GM19467 (cell line): ENCODE data around the gene ARHGAP44.
"Not testable (repeated sequence)": the region's sequence is repeated elsewhere in the genome, so short reads cannot be mapped to it uniquely, and the experiment has no call there.

Experiments used
- ATAC-seq: cut with Tn5 transposase; IDR thresholded peaks from one replicate; pipeline ENCODE4 v1.9.1; 2021; ENCODE audit warnings: mild to moderate bottlenecking, moderate library complexity; ENCODE audit not compliant: unreplicated experiment

ARHGAP44 gene

GRCh38 chr17:12815642-12816141, 26.4 kb downstream of the ARHGAP44 start:
- peak; percentile 99 for ATAC-seq

- no peak for ATAC-seq
Observed at GRCh38 chr17:12821376-12821940, 32.2 kb downstream of the ARHGAP44 start.

GRCh38 chr17:12826431-12826830, 37.1 kb downstream of the ARHGAP44 start:
- ATAC-seq: no peak

- ATAC-seq: no peak
Observed at GRCh38 chr17:12830777-12831247, 41.5 kb downstream of the ARHGAP44 start.

GRCh38 chr17:12831839-12832238, 42.5 kb downstream of the ARHGAP44 start:
- ATAC-seq: no peak

GRCh38 chr17:12839042-12839441, 49.7 kb downstream of the ARHGAP44 start:
- no peak for ATAC-seq

- no peak for ATAC-seq
Observed at GRCh38 chr17:12842936-12843335, 53.6 kb downstream of the ARHGAP44 start.

GRCh38 chr17:12850996-12851395, 61.7 kb downstream of the ARHGAP44 start:
- no peak for ATAC-seq

GRCh38 chr17:12851901-12852435, 62.7 kb downstream of the ARHGAP44 start:
- no peak for ATAC-seq

GRCh38 chr17:12853921-12854320, 64.6 kb downstream of the ARHGAP44 start:
- ATAC-seq: no peak

GRCh38 chr17:12856416-12856815, 67.1 kb downstream of the ARHGAP44 start:
- ATAC-seq: no peak

- no peak for ATAC-seq
Observed at GRCh38 chr17:12857592-12857991, 68.3 kb downstream of the ARHGAP44 start.

GRCh38 chr17:12859520-12859919, 70.2 kb downstream of the ARHGAP44 start:
- no peak for ATAC-seq

GRCh38 chr17:12865769-12866168, 76.5 kb downstream of the ARHGAP44 start:
- ATAC-seq: no peak

GRCh38 chr17:12866244-12866643, 76.9 kb downstream of the ARHGAP44 start:
- no peak for ATAC-seq

GRCh38 chr17:12867726-12868125, 78.4 kb downstream of the ARHGAP44 start:
- ATAC-seq: no peak

- ATAC-seq: not testable (repeated sequence)
Observed at GRCh38 chr17:12873415-12874125, 84.3 kb downstream of the ARHGAP44 start.

GRCh38 chr17:12877953-12878669, 88.8 kb downstream of the ARHGAP44 start:
- no peak for ATAC-seq

- ATAC-seq: not testable (repeated sequence)
Observed at GRCh38 chr17:12879096-12879495, 89.8 kb downstream of the ARHGAP44 start.

- ATAC-seq: no peak
Observed at GRCh38 chr17:12883472-12883871, 94.2 kb downstream of the ARHGAP44 start.

GRCh38 chr17:12887088-12887487, 97.8 kb downstream of the ARHGAP44 start:
- no peak for ATAC-seq
